DMS53 (cell line): ENCODE results near the gene LYRM1.

ENCODE experiments used
- DNase-seq: peaks from one replicate; lab custom pipeline; 2025; lab: John Stamatoyannopoulos, UW

The LYRM1 gene

DNA sequence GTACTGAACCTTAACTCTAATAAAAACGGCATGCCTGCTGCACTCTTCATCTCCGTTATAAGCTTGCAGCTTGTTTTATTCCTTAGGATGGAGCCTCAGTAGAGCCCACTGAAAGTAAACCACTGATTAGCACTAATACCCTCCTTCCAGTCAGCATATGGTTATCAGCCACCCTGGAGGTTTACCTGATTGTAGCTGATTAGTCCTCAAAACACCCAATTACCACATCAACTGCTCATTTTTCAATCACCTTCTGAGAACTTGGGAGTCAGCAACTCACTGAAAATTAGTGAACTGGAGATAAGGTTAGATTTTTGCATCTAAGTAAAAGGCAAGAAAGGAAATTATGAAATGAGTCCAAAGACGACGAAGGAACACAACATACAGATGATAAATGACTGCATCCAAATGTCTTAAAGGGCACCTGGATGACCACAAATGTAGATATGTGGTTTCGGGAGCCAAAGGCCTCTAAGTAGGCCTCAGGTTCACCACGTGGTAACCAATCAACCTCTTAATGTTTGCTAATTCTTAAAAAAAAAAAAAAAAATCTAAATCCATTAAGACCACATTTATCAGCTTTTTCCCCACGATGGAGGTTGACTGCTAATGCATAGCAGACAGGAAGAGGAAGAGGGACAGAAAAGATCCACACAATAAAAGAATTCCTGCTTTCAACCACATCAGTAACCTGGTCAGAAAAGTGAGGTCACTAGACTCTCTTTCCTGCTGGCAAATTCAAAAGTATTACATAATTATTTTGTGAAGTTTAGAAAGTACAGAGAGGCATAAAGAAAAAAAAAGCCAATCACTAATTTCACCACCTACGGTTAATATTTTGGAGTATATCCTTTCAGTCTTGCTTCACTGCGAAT, 28.4 kb upstream of the LYRM1 start:
- no peak for DNase-seq

DNA sequence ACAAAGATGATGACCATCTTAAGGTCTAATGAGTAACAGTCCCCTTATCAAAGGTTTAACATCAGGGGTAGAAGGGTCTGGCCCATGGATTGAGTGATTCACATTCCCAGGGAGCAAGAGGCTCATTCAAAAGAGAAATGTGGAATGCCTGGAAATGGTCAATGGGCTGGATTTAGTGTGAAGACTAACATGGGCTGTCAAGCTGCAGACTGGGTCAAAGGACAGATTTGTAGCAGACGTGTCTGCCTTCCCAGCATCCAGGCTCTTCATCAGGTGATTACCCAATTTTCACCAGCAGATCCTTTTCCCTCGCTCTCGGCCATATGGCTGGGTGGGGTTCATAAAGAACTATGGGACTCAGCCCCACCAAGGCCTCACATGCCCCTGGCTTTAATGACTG, 27.2 kb upstream of the LYRM1 start:
- no peak for DNase-seq

DNA sequence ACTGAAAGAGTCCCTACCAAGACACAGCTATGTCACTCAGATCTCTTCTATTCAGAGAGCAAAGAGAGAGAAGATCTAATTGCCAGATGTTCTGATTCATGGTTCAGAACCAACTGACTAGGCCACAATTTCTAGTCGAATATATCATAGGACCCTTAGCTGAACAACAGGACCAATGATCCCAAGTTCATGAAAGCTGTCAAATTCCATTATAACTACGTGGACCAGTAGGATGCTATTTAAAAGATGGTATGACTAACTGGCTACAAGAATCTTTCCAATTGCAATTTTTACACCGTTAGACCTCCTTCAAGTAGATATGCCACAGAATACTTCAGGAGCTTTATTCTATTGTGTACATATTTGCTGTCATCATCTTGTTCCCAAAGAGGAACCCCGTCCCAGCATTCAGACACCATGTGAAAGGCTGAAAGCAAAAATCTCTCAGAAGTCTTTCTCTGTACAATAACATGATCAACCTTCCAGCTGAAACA, 26.4 kb upstream of the LYRM1 start:
- DNase-seq: no peak

DNA sequence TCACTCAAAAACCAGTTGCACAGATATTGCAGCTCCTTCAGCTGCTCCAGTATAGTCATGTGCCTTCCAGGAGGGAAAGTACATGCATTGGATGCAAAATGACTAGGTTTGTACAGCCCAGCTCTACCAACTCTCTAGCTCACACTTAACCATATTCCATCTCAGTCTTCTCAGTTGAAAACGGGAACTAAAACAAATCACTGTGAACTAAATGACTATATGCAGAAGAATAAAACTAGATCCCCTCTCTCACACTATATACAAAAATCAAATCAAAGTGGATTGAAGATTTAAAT, 25.3 kb upstream of the LYRM1 start:
- no peak for DNase-seq

DNA sequence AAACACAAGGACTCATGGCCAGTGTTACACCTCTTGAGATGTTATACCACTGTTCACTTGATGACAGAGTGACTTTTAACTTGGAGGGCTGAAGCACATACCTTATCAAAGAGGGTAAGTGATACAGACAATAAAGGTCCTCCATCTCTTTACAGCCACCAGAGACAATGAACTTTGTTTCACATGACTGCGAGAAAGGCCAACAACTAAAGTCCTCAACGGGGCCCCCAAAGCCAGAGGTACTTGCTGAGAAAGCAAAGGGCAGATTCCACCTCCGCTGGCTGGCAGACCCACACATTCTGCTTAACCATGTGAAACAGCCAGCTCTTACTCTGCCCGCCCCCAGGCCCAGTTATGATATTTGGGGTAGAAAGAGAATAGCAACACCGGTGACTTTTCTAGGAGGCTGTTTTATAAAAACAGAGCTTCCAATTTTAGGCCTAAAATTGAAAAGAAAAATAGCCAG, 21.9 kb upstream of the LYRM1 start:
- no peak for DNase-seq

DNA sequence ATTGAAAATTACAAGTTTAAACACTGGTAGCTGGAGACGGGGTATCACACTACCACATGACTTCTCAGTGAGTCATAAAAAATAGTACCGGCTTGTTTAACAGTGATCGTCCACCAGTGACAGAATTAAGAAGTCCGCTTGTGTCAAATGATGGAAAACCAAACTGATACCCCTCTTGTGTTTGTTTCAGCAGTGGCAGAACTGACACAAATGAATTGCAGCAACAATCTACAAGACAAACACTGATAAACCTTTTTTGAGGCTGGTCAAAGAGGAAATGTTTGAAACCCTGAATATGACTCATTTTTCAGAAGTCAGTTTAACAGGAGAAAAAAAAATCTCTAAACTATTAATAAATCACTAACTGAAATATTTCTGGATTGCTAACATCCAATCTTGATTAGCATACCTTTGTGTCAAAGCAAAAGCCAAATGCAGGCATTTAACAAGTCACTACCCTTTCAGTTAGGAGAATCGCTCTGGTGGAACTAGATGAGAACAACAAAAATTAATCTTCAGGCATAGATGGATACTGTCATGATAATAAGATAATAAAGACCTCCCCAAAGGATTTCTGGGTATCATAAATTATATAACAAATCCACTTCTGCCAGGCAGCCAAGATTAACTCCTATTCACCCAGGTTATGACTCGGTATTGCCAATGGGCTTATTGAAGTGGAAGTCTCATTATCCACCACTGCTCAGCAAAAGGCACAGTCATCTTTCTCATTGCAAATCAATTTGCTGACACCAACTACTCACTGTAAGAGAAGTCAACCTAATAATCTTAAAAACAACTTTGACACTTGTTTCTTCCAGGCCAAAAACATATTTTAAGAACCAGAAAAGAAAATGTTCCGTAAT, 21.2 kb upstream of the LYRM1 start:
- DNase-seq: no peak

DNA sequence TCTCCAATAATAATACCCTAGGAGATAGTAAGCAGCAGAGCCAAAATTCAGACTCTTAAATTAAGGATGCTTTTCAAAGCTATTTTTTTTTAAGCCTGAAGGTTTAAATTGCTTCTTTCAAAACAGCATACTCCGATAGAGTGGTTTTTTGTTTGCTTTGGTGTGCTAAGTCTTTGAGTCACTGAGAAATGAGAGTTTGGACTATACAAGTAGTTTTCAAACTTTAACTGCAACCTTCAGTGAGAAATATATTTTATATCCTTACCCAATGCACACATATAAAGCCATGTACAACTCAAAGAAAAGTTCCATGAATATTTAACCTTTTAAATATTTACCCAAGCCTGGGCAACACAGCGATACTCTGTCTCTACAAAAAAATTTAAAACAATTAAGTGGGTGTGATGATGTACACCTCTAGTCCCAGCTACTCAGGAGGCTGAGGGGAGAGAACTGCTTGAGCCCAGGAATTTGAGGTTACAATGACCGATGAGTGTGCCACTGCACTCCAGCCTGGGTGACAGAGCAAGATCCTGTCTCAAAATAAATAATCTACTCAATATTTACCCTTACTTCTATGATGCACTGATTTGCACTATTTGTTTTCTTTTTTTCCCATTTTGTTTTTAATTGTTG, 19.6 kb upstream of the LYRM1 start:
- no peak for DNase-seq

DNA sequence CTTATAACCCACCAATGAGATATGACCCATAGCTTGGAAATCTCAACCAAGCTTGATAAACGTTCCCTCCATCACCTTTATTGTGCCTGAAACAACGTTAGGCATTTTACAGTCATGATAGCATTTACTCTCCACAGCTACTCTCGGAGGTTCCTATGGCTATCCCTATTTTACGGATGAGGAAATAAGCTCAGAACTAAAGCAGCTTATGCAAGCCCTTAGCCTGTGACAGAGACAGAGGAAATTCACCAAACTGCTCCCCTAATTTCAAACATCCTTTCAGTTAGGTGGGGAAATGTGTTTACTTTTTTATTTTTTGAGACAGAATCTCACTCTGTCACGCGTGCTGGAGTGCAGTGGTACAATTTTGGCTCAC, 19.1 kb upstream of the LYRM1 start:
- DNase-seq: no peak

DNA sequence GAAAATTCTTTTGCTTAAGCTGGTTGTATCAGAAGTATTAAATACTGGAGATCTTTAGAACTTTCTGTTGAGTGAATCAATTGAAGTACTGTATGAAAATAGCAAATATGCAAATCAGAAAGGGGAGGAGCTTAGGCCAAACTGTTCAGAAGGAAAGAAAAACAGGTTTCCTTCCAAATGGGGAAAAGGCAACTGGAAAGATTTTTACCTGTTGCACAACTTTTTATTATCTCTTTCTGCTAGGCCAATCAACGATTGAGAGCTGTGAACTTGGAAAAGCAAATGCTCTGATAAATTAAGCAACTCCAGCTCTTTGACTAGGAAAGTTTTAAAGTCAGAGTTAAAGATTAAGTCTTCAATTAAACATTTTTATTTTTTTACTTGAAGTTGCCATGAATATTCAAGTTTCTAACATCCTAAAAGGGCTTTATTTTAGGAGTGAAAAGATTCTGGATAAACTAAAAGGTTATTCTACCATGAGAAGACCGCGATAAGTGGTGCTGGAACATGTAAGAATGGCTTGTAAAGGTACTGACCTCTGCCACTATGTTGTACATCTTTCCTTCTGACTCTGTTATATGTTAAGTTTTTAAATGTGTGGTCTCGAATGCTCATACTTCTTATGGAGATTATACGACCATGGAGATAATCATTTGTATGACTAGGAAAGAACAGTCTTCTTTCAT, 16.9 kb upstream of the LYRM1 start:
- no peak for DNase-seq

DNA sequence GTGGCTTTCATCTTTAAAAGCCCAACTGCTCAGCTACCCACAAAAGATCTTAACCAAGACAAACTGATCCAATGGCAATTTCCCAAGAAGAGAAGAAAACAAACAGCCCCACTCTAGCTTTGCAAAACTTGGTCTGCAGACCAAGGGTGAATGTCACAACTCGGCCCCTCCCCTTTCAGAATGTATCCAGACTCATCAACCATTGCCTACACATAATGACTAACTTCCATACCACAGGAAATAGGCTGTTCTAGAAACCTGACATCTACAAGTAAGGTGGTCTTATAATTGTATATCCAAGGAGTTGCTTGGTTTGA, 16.4 kb upstream of the LYRM1 start:
- no peak for DNase-seq

DNA sequence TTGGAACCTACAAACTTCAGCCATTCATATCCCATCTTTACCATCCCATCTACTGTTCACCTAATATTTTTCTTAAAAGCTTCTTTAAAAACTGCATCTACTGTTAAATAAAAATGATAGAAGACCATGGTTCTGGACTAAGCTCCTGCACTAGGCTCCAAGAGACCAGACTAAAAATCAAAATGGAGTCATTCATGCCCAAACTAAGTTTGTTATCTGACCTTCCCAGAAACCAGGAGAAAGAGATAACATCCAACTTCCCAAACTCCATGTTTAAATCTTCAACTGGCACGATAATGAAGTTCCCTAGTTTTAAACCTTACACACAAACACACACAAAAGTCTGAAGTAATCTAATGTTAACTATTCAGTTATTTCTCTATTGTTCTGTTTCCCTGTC, 14.3 kb upstream of the LYRM1 start:
- no peak for DNase-seq

DNA sequence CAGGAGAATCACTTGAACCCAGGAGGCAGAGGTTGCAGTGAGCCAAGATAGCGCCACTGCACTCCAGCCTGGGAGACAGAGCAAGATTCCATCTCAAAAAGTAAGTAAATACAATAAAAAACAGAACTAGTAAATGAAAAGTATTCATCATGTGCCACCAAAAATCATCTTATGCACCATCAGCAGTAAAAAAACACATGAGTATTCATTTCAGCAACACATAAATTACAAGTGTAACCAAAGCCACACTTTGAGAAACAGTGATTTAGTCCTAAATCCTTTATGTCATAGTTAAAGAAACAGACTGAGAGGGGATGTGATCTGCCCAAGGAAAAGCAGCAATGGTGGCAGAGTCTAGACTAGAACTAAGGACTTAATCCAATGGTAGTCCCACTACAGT, 13.4 kb upstream of the LYRM1 start:
- DNase-seq: no peak

DNA sequence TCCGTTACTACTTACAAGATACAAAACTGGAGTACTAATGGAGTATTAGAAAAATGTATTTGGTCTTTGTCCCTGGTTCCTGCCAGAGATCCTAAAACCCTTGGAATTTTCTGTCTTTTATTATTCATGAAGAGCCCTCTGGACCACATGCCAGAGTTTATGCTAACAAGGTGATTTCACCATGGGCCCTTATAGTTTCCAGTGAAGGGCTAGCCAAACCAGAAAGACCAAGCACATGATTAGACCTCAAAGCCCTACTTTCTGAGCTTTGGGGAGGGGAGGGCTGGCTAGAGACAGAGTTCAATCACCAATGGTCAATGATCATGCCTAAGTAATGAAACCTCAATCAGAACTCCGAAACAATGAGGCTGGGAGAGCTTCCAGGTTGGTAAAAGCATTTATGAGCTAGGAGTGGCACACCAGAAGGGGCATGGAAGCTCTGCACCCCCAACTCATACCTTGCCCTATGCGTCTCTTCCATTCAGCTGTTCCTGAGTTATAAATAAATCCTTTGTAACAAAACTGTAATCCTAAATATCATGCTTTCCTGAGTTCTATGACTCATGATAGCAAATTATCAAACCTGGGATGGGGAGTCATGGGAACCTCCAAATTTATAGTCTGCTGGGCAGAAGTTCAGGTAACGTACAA, 10.8 kb upstream of the LYRM1 start:
- no peak for DNase-seq

DNA sequence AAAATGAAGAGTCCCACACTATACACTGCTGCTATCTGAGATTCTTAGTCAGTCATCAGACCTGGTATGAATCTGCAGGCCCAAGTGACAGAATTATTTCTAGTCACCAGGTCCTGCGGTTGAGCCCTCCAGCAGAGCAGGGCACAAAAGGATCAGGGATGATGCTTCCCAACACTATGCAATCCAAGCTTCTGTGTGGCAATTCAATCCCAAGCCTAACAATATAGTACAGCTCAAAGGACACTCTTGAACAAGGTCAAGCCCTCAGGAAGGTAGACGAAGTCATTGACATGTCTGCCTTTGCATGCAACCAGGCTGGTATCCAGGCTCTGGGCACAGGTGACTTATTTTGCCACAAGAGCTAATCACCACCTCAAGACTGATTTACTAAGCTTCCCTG, 6.2 kb upstream of the LYRM1 start:
- no peak for DNase-seq

DNA sequence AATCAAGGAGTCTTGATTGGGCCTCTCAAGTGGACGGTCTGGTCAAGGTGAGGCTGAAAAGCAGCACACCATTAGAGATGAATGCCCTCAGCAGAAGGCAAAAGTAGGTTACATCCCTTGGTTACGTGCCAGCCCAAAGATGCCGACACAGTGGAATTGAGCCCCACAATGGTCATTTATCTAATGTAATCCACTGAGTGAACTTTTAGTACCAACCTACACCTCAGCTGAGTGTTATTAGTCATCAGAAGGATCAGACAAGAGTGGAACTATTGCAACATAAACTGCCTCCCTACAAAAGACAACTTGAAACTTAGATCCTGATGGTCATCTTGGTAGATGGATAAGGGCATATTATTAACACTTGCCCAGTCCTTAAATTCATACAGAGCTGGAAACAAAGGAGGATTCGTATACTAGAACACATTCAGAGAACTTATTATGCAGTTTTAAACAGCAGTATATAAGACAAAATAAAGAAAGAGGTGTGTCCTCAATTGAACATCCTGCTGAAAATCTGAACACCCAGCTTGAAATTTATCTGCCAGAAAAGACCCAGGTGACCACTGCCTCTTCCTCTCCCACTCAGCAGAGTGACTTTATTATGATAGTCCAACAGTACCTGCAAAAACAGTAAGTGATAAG, 3.2 kb upstream of the LYRM1 start:
- no peak for DNase-seq

DNA sequence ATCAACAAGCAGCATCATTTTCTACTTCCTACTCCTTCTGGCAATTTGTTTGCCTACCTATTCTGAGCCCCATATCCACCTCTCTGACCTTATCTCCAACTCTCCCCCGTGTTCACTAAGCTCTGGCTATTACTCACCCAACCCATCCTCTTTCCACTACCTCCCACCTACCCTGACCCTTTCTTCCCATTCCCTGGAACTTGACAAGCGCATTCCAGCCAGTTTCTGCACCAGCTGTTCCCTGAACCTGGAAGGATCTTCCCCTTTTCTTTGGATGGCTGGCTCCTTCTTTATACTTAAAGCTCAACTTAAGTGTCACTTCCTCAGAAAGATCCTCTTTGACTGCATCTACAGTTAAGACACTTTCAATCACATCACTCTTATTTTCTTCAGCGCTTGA, 2.6 kb upstream of the LYRM1 start:
- no peak for DNase-seq

DNA sequence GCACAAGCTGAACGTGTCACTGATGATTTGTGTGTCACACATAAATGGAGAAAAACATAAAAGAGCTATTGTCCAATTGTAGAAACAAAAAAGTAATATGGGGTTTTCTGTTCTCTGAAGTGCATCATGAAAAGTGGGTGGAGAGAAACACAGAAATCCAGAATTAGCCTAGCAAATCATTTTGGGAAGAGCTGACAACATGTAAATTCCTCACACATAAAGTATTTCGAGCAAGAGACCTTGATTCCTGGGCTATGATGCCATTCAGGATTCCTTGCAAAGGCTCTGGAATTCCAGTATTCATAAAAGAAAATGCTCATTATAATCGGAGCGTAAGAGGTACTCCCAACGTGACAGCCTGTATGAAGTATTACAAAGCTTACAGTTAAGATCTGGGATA, 1.5 kb upstream of the LYRM1 start:
- DNase-seq: no peak

DNA sequence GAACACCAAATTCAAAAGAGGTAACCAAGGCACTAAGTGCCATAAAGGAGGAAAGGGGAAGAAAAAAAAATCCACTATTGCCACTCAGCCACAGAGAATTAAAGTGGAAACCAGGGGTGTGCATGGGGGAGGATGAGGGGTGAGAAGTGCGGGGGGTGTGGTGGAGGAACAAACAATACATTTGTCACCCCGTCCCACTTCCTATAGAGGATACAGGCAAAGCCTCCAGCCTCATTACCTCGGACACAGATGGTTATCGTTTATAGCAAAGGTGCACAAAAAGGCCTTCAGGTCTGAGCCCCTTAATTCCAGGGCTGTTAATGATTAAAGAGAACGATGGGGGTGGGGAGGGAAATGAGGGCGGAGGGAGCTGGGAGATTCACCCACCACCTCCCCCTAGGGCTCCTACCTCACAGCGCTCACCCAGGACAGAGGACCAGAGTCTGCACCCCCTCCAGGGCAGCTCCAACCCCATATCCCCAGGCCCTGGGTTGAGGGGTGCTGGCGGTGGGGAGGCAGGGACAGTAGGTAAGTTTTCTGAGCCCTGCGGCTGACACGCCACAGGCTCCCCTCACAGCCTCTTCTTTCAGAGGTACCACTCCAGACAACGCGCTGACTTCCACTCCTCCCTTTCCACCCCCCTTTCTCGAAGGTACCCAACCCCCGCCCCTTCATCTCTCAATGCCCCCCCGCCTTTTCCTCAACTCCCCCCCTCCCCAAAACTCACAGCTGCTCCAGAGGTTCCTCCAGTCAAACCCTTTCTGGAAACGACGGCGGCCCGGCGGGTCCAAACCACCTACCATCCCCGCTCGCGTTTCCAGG, 883 bp upstream of the LYRM1 start:
- peak; percentile 64 for DNase-seq

DNA sequence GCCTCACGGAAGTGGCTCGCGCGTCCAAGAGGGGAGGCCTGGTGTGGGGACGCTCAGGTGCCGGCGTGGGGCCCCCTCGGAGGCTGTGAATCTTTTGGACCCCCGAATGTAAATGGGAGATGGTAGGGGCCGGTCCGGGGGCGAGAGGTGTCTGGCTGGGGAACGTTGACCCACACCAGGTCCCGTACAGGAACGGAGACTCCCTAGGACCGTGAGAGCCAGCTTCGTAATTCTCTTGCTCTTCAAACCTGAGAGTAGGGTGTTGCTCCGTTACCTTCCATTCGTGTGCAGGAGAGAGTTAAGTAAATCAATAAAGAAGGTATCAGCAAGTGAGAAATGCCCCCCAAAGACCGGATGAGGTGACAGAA, 481 bp downstream of the LYRM1 start:
- DNase-seq: peak; percentile 63

DNA sequence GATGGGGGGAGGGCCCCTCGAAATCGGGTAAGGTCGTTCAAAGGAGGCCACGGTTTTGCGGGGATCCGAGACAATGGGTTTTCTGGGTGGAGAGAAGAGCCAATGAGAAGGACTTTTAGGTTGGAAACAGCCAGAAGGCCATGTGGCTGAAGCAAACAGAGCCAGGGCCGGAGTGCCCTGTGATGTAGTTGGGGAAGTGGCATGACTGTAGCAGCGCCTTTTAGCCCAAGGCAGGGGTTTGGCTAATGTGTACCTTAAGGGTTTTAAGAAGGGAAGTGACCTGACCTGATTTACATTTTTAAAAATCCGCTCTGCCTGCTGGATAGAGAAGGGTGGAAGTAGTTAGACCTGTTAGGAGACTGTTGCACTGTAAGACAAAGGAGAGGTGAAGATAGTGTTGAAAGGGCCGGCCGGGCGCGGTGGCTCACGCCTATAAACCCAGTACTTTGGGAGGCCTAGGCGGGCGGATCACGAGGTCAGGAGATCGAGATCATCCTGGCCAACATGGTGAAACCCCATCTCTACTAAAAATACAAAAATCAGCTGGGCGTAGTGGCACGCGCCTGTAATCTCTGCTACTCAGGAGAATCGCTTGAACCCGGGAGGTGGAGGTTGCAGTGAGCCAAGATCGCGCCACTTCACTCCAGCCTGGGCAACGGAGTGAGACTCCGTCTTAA, 1.0 kb downstream of the LYRM1 start:
- peak; percentile 69 for DNase-seq
